GM21737 (cell line): ENCODE results near the gene RBM17.
"Not testable (repeated sequence)": the region's sequence is repeated elsewhere in the genome, so short reads cannot be mapped to it uniquely, and the experiment has no call there.

Experiments
- ATAC-seq: cut with Tn5 transposase; IDR thresholded peaks from one replicate; pipeline ENCODE4 v1.9.1; 2021; ENCODE audit warnings: mild to moderate bottlenecking, moderate library complexity; ENCODE audit not compliant: unreplicated experiment

The RBM17 gene

GRCh38 chr10:6108631-6109443 lies 20.0 kb downstream of the RBM17 start:
- ATAC-seq: no peak

- ATAC-seq: no peak
Measured at GRCh38 chr10:6109444-6109775, 20.6 kb downstream of the RBM17 start.

GRCh38 chr10:6110136-6110535 lies 21.3 kb downstream of the RBM17 start:
- no peak for ATAC-seq

- no peak for ATAC-seq
Measured at GRCh38 chr10:6112893-6113292, 24.1 kb downstream of the RBM17 start.

GRCh38 chr10:6114299-6114698 lies 25.5 kb downstream of the RBM17 start:
- no peak for ATAC-seq

DNA sequence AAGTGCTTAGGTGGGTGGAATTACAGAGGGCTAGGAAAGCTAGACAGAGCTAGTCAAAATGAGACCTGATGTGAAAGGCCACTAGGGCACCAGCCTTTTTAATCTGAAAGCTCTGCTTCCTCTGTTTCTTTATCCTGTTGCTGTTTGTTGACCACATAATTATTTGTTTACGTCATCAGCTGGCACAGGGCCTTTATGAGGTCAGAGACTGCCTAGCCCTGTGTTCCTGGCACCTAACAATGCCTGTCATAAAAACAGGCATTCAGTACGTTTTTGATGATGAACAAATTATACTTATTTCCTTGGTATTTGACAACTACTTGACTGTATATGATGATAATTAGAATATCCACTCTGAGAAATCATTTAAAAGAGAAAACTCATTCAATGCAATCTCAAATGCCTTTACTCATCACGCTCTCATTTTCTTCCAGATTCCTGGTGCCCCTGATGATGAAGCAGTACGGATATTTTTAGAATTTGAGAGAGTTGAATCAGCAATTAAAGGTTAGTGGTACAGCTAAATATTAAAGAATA lies 26.0 kb downstream of the RBM17 start:
- ATAC-seq: no peak

- ATAC-seq: no peak
Measured at GRCh38 chr10:6115411-6115810, 26.6 kb downstream of the RBM17 start.

- ATAC-seq: no peak
Measured at GRCh38 chr10:6115824-6116350, 27.1 kb downstream of the RBM17 start.

- no peak for ATAC-seq
Measured at GRCh38 chr10:6116806-6117205, 28.0 kb downstream of the RBM17 start.

- ATAC-seq: no peak
Measured at GRCh38 chr10:6117711-6118110, 28.9 kb downstream of the RBM17 start.

DNA sequence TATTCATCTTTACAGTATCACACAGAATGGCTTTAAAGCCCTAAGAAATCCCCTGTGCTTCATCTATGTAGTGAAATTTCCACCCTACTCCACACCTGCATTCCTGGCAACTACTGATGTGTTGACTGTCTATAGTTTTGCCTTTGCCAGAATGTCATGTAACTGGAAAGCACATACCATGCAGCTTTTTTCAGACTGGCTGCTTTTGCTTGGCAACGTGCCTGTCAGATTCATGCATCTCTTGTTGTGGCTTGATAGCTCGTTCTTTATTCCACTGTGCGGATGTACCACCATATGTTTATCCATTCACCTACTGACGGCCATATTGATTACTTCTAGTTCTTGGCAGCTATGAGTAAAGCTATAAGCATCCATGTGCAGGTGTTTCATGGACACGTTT lies 30.6 kb downstream of the RBM17 start:
- ATAC-seq: no peak

- no peak for ATAC-seq
Measured at GRCh38 chr10:6119962-6120361, 31.1 kb downstream of the RBM17 start.

- no peak for ATAC-seq
Measured at GRCh38 chr10:6120691-6121090, 31.9 kb downstream of the RBM17 start.

GRCh38 chr10:6121146-6121545 lies 32.3 kb downstream of the RBM17 start:
- ATAC-seq: no peak

GRCh38 chr10:6123532-6123931 lies 34.7 kb downstream of the RBM17 start:
- ATAC-seq: no peak

DNA sequence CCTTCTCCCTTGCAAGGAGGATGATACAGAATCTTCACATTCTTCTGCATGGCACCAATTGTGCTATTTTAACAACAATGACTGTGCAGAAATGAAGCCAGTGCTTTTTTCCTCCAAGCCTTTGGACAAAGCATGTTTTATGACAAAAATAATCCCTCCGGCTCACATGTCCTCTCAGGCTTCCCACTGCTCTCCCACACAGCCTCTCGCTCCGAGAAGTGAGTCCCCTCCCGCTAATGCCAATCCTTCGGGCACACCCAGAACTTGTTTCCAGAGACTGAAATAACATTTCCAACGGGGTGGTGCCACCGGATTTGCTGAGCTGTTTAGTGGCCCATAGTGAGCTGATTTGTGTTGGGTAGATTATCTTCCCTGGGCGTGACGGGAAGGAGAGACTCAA lies 35.8 kb downstream of the RBM17 start:
- ATAC-seq: no peak

- ATAC-seq: not testable (repeated sequence)
Measured at GRCh38 chr10:6127461-6127860, 38.6 kb downstream of the RBM17 start.

GRCh38 chr10:6128087-6128486 lies 39.3 kb downstream of the RBM17 start:
- no peak for ATAC-seq

- ATAC-seq: no peak
Measured at GRCh38 chr10:6128591-6129251, 39.9 kb downstream of the RBM17 start.

- no peak for ATAC-seq
Measured at GRCh38 chr10:6130848-6131470, 42.1 kb downstream of the RBM17 start.

GRCh38 chr10:6133331-6134098 lies 44.7 kb downstream of the RBM17 start:
- ATAC-seq: no peak
